Effector CD4-positive, alpha-beta T cell (primary cell): ENCODE results near the gene MUC20.
"Not testable (repeated sequence)": the region's sequence is repeated elsewhere in the genome, so short reads cannot be mapped to it uniquely, and the experiment has no call there.

Source experiments
- DNase-seq: peaks from one replicate; pipeline ENCODE4 v3.0.0-alpha.2; 2020

Gene MUC20

DNA sequence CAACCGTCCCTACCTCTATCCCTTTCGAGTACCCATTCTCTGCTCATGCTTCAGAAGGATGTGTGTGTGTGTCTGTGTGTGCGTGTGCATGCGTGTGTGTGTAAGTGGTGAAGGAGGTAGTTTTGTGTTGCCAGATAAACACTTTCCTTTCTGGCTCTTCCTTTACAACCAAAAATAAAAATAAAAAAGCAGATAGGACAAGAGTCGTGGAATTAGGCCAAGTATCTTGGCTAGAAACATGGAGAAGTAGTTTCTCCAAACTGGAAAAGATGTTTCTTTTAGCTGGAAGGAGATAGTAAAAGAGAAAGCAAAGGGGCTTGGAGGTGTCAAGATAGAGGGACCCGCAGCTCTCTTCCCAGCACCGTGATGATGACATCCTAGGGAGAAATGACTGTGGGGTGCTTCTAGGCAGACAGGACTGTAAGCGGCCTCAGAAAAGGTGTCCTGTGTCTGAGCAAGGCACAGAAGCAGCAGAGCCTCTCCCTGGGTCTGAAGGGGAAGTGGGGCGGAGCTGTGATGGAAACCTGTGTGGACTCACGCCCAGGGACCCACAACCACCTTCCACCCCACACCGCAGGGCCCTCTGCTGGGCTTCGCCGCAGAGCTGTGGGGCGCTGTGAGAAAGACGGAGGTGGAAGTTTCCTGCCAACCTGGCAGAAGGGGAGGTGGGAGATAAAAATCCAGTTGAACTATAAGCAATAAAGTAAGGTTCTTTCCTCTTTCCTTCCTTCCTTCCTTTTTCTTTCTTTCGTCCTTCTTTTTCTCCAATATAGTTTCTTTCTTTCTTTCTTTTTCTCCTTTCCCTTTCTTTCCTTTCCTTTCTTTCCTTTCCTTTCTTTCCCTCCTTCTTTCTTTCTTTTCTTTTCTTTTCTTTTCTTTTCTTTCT, 35.3 kb downstream of the MUC20 start:
- DNase-seq: no peak

DNA sequence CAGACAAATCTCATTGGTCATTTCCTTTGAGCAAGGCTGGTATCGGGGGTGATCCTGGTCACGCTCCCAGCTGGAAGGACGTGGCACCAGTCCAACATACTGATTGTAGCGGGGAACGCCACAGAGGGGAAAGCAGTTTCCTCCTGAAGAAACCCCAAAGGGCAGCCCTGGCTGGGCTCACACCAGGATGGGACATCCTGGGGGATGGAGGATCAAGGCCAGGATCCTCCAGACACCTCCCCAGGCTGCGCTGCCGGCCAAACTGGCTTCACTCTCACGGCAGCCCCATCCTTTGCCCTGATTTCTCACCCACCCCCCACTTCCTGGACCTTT, 36.6 kb downstream of the MUC20 start:
- no peak for DNase-seq

DNA sequence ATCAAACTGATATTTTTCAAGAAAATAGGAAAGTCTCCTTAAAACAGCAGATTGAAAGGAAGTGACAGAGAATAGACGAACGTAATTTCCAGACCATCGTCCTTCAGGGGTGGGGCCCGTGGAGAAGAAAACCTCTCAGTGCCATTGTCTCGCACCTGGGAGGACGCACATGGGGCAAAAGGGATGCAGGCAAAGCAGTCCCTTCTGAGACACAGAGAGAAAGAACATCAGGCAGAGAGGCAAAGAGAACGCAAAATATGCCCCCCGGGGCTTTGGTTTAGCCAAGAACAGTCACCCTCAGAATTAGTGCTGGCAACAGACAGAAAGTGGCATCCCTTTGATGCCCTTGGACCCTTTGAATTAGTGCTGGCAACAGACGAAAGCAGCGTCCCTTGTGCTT, 37.0 kb downstream of the MUC20 start:
- DNase-seq: no peak

DNA sequence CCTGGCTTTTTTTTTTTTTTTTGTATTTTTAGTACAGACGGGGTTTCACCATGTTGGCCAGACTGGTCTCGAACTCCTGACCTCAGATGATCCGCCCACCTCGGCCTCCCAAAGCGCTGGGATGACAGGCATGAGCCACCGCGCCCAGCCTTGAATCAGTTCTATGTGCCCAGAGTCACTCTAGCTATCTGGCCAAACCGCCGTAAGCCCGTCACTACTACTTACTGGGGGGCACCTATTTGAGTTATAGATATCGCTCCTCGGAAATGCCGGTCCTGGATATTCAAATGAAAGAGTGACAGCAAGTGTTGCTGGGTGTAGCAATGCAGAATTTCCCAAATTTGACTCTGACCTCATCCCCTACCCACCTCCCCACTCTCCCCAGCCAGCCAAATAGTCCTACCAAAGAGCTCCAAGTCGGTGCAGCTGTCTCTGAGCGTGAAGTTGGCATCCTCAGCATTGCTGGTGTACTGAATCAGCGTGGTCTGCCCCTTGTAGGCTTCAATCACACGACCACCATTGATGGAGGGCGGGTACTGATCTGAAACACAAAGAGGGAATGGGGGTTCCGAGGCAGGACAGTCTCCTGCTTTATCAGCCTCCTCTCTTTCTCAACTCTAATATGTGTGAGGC, 38.1 kb downstream of the MUC20 start:
- DNase-seq: no peak

DNA sequence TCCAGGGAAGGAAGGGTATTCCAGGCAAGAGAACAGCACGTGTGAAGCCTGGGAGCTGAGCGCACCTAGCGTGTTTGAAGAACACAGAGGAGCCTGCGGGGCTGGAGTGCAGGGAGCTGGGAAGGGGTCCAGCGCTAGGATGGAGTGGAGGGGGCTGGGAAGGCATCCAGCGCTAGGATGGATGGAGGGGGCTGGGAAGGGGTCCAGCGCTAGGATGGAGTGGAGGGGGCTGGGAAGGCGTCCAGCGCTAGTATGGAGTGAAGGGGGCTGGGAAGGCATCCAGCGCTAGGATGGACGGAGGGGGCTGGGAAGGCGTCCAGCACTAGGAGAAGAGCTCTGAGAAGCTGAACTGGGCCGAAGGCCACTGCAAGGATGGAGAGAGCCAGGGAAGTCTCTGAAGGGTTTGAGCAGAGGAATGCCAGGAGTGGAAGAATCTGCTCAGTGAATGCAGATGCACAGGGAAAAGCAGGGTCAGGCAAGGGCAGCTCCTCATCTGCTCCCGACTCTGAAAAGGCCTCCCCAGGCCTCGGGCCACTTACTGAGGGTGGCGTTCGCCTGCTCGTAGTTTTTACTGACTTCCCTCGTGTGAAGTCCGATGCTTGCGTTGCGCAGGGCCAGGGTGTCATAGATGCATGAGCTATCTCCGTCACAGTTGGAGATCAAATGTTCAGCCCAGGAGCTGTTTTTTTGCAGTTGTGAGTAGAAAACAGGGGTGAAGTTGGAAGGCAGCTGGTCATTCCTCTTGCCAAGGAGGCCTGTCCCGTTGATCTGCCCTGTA, 39.8 kb downstream of the MUC20 start:
- DNase-seq: no peak

DNA sequence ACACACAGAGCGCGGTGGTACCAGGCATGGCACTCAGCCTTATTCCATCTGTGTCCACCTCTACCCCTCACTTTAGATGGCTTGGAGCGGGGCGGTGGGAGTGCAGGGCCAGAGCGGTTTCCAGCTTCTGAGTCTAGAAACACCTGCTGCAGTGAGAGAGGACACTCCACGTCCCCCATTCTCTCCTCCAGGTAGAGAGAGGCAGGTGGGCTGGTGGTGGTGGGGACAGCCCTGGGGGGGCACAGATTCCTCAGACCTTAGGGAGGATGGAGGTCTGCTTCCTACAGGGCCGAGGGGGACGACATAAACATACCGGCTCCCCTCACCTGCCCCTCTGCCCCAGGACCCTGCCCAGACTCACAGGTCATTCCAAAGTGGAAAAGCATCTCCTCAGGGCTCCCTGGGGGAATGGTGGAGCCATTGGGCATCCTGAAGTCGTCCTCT, 40.4 kb downstream of the MUC20 start:
- DNase-seq: no peak

DNA sequence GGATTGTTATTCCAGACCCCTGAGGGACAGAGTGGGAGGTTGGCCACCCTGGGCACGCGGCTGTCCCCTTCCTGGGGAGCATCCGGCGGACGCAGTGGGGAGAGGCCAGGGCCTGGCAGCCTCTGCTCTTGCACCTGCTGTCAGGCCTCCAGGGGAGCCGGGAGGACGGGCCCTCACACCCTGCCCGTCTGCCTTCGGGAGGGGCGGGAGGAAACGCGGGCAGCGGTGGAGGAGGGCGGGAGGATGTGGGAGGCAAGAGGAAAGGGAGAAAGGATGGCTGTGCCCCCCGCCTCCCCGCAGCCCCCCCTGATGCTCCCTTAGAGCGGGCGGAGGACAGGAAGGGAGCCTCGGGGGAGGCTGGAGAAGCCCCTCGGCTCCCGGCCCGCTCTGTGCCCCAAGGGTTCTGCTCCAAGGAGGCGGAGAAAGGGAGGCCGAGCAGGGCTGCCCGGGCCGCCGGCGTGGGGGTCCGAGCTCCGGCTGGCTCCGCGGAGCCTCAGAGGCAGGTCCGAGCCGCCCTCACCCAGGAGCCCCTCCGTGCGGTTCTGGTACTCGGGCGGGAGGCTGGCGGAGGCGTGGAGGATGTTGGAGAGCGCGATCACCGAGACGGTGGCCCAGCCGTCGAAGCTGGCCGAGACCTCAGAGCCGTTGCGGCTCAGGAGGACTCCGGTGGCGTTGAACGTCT, 40.9 kb downstream of the MUC20 start:
- DNase-seq: no peak

DNA sequence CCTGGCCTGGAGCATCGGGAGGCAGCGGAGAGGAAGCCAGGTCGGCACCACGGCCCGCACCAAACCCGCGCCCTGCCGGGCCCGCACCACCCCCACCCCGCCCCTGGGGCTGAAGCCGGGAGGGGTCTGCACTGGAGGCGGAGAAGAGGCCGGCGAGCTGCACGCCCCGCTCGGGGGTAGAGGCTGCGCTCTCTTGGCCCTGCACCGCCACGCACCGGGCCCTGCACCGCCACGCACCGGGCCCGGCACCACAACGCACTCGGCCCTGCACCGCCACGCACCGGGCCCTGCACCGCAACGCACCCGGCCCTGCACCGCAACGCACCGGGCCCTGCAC, 41.4 kb downstream of the MUC20 start:
- no peak for DNase-seq

DNA sequence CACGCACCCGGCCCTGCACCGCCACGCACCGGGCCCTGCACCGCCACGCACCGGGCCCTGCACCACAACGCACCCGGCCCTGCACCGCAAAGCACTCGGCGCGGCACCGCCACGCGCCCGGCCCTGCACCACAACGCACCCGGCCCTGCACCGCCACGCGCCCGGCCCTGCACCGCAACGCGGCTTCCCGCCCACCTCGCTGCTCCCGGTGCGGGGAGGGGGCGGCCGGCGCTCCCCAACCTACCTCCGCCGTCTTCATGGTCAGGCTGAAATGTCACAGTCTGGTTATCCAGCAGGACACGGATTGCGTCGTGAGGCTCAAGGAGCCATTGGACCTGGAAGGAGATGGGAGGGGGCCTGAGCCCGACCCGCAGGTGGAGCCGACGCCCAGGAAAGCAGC, 41.8 kb downstream of the MUC20 start:
- no peak for DNase-seq

DNA sequence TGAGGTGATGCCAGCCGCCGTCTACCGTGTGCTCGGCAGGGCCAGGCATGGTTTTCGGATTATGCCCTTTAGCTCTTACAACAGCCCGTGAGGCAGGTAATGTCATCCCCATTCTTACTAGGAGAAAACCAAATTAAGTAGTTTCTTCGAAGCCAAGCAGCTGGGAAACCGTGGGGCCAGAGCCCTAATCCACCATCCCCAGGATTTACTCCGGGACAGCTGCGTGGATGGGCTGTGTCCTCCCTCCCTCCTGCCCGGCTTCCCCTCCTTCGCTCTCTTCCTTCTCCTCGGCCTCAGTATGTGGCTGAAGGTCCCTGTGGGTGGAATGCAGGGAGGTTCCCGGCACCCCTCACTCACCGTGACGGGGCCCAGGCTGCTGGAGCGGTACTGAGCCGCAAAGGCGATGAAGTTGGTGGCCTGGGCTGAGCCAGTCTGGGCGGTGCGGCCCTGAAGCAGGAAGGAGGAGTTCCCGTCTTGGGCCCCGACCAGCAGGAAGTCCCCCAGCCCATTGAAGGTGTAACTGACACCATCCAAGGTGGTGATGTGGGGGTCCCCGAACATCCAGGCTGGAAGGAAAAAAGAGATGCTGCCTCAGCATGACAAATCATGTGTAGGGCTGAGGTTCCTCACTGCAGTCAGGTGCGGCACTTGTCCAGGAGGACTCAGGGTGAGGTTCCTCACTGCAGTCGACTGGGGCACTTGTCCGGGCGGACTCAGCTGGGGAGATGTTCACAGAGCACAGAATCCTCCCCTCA, 42.5 kb downstream of the MUC20 start:
- DNase-seq: no peak

DNA sequence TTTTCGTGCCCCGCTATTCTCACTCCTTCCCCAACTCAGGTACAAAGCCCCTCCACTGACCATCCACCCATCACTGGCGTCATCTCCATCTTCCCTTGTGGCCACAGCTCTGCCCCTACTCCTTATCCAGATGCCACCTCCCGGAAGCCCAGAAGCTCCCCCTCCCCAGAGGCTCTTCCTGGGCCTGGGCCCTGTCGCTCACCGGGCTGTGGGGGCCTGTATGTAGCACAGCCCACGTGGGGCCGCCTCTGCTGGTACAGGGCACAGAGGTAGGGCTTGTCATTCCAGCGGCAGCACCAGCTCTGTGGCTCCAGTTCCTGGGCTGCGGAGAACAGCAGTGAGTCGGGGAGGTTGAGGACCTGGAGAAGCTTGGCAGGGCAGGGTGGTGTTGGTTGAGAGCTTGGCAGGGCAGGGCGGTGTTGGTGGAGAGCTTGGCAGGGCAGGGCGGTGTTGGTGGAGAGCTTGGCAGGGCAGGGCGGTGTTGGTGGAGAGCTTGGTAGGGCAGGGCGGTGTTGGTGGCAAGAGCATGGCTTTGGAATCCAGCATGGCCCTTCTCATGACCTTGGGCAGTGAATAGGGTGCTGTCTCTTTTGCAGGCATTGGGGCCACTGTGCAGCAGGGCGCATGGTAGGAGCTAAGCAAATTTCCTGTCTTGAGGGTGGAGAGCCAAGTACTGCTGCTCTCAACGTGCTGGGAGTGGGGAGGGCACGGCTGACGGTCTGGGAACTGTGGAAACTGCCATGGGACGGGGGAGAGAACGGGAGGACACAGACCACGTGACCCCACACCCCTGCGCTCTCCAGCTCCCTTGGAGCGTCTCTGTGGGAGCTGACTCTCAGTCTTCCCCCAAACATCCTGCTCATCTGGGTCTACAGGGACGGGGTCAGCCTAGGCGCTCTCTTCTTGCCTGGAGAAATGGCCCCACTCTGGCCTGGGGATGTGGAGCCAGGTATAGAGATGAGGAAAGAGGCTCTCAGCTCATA, 43.4 kb downstream of the MUC20 start:
- no peak for DNase-seq

DNA sequence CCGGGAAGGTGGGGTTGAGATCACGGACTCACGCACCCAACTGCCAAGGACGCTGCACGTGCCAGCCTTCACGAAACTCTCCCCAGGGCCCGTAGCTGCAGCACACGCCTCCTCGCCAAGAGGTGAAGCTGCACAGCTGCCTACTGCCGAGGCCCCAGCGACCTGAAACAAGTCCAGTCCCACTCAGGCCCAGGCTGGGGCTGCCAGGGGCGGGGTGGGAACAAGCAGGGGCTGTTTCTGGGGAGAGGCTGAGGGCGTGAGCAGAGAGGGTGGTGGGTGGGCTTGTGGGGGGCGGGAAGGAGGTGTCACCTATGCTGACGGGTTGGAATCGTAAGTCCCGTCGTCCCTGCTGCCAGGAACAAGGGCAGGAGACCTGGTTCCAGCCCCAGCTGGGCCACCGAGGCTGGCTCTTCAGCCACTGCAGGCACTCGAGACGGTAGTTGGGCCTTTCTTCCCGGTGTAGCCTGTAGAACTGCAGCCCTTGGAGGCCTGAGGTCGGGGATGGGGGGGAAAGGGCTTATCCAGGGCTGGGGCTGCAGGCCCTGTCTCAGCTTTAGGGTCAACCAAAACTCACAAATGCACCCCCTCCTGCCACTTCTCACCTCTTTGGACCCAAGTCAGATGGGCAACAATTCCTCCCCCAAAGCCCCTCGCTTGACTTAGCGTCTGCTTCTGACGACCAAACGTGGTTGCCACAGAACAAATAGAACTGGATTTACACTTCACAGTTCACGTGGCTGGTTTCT, 44.4 kb downstream of the MUC20 start:
- DNase-seq: no peak

DNA sequence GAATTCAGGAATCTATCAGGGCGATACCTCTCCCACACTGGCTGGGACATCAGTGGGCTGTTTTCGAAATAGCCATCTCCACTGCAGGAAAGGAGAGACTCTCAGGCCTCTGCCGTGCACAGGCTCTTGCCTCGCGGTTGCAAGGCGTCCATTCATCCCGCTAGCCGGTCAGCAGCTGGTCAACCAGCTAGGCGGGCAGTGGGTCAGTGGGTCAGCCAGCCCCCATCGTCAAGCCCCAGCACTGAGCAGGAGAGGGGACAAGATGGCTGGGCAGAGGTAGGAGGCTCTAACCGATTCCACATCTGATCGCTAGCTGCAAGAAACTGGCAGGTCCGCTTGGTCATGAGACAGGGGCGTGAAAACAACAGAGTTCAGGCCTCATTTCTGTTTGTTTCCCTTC, 45.9 kb downstream of the MUC20 start:
- no peak for DNase-seq

DNA sequence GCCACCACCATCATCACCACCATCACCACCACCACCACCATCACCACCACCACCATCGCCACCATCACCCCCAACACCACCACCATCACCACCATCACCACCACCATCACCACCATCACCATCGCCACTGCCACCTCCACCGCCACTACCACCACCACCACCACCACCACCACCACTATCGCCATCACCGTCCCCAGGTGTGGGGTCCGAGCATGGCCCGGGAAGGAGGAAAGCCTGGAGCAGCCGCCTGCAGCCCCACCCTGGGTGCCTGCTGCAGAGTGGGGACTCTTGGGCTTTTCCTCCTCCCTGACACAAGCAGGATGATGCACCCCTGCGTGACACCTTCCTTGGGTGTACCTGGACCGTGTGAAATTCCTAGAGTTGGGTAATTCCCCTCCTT, 47.0 kb downstream of the MUC20 start:
- no peak for DNase-seq

DNA sequence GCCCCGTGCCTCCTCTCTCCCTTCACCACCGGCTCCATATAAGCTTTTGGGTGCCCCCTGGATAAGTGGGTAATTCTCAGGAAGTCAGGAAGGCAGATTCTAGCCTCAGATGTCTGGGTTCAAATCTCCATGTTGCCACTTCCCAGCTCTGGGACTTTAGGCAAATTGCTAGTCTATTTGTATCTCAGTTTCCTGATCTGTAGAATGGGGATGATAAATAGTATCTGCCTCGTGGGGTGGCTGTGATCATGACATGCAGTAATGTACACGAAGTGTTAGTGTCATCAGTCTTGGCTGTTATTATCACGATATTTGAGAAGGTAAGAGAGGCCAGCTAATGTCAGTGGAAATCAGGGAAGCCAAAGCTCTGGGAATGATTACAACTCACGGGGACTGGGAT, 47.6 kb downstream of the MUC20 start:
- DNase-seq: no peak

DNA sequence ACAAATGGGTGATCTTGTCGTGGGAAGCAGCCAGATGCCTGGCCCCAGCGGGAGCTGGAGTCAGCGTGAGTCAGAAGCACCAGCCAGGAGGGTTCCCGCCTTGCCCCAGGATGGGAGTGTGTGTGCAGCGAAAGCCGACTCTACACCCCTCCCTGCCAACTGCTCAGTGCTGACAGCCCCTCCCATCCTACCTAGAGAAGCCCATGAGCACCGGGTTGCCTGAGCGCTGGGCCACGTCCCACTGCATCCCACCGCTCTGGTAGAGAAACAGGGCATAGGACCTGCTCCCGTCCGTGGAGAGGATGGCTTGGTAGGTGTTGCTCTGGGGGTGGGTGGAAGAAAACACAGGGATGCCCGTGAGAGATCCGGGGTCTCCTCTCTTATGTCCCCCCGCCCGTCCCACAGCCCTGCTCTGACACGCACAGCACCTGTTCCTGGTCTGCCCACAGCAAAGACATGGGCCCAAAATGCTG, 48.1 kb downstream of the MUC20 start:
- no peak for DNase-seq

DNA sequence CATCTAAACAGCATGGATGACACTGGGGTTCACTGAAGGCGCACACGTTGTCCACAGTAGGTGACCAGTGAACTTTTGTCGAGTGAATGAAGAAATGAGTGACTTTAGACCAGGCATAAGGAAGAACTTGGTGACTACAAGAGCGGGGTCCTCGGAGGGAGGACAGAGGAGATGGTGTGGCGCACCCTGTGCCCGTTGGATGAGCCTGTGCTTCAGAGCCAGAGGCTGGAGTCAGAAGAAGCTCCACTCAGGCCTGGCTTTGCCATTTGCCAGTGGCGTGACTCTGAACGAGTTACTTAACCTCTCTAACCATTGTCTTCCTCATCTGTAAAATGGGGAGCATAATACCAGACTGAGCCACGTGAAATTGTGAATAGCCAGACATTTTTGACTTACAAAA, 48.8 kb downstream of the MUC20 start:
- DNase-seq: no peak

DNA sequence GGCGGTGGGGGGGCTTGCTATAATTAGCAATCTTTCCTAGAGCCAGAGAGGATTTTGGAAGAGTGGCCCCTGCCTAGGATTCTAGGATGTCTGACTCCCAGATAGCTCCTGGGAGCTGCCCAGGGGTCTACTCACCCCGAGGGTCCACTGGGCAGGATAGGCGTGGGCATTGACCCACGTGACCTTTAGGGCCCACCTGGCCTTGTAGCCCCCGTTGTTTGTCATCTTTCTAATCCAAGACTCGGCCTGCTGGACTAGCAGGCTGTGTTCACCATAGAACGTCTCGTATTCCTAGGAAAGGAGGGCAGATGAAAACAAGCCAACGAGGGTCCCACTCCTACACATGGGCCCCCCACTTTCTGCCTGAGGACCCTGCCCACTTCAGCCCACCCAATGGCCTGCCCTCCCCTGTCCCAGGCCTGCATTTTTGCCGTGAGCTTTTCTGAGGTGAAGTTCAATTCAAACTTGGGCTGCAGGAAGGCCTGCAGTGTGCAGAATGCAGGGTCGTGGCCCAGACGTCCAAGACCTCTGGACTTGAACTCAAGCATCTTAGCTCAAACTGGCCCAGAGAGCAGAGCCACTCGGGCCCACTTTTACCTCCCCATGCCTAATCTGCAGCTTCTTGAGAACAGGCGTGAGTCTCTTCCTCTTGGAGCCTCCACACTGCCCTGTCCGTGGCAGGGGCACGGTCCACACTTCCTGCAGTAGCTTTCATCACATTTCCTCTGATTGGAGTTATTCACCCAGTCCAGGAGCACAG, 49.5 kb downstream of the MUC20 start:
- DNase-seq: no peak

DNA sequence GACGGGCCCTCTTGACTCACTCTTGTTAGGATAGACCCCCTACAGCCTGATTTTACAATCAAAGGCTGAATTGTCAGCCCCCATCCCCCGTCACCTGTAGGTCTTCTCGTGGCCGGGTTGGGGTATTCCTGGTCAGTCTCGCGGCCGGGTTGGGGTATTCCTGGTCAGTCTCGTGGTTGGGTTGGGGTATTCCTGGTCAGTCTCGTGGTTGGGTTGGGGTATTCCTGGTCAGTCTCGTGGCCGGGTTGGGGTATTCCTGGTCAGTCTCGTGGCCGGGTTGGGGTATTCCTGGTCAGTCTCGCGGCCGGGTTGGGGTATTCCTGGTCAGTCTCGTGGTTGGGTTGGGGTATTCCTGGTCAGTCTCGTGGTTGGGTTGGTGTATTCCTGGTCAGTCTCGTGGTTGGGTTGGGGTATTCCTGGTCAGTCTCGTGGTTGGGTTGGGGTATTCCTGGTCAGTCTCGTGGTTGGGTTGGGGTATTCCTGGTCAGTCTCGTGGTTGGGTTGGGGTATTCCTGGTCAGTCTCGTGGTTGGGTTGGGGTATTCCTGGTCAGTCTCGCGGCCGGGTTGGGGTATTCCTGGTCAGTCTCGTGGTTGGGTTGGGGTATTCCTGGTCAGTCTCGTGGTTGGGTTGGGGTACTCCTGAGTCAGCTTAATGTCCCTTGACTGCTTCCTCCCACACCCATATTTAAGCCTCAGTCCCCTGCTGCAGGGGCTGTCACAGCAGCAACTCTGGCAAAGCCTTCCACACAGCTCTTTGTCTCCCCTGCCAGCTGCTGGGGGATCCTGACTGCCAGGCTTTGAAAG, 50.3 kb downstream of the MUC20 start:
- not testable (repeated sequence) for DNase-seq
